Measurements from ENCODE around the gene SP9.

DNA sequence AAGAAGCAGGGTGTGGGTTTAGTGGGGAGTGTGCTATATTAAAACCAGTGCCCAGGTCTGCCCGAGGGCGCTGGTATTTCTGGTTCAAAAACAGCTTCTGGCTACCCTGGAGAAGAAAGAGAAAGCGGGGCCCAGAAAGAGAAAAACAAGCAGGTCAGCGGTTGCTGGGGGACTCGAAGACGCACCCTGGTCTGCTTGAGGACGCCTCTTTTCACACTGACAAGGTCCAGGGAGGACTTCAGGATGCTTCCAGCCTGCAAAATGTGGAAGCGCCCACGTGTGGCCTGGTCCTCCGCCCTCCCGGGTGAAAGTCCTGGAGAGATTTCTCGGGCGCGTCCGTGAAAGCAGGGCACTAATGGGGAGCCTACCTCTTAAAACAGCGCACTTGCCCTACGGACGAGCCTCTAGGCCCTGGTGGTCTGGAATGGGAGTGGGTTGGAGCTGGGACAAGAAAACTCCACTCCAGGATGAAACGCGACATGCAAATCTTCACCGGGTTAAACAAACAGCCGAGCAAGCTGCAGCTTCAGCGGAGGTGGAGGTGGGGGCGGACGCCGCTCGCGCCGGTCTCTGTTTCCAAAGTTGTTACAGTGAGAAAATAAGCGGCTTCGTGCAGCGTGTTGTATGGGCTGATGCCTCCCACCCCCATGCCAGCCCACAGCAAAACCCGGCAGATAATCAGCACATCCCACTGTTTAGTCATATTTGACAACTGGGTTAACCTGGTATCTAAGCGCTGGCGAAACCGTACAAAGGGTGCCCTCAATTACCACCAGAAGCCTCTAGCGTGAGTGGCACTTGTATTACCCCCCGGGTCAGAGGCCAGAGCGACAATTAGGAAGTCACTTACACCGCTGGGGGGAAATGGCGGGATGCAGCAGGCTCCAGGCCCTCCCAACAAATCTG lies 1.1 kb upstream of the SP9 start:
- TF ChIP-seq, protein P1, sequence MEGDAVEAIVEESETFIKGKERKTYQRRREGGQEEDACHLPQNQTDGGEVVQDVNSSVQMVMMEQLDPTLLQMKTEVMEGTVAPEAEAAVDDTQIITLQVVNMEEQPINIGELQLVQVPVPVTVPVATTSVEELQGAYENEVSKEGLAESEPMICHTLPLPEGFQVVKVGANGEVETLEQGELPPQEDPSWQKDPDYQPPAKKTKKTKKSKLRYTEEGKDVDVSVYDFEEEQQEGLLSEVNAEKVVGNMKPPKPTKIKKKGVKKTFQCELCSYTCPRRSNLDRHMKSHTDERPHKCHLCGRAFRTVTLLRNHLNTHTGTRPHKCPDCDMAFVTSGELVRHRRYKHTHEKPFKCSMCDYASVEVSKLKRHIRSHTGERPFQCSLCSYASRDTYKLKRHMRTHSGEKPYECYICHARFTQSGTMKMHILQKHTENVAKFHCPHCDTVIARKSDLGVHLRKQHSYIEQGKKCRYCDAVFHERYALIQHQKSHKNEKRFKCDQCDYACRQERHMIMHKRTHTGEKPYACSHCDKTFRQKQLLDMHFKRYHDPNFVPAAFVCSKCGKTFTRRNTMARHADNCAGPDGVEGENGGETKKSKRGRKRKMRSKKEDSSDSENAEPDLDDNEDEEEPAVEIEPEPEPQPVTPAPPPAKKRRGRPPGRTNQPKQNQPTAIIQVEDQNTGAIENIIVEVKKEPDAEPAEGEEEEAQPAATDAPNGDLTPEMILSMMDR (conservative IDR thresholded peaks at IDR 0.05) = no peak
- TF ChIP-seq ZFX (IDR thresholded peaks at IDR 0.05) = no peak

Data from C4-2B (cell line).